ENCODE data around the gene RAB27B. TPM values are rescaled to one million over a fixed set of nuclear protein-coding genes. Genes with fewer than 3 reads are reported as not detected.

The RAB27B gene
- total and polyA plus RNA-seq, 2 donors (not counting 1 experiment from before 2014, with no cell fraction given), result 0.01 to 0.07 TPM

- no peak overlapping the region for H3K27ac Mint-ChIP-seq
- H3K4me3 Mint-ChIP-seq, result no peak overlapping the region
These were observed 88.2 kb downstream of the RAB27B start for GRCh38 chr18:54916507-54916906.

GRCh38 chr18:54918060-54918459 lies 89.8 kb downstream of the RAB27B start:
- ChIA-PET CTCF (no interaction called here), POLR2A (no interaction called here)
- DNase-seq (no peak), ATAC-seq (ENCODE audit: low read depth) (no peak)
- H3K4me2 ChIP-seq (replicated peaks; ENCODE audit: low read depth, low read length, poor library complexity, severe bottlenecking), result no peak overlapping the region
- TF ChIP-seq, protein P1, sequence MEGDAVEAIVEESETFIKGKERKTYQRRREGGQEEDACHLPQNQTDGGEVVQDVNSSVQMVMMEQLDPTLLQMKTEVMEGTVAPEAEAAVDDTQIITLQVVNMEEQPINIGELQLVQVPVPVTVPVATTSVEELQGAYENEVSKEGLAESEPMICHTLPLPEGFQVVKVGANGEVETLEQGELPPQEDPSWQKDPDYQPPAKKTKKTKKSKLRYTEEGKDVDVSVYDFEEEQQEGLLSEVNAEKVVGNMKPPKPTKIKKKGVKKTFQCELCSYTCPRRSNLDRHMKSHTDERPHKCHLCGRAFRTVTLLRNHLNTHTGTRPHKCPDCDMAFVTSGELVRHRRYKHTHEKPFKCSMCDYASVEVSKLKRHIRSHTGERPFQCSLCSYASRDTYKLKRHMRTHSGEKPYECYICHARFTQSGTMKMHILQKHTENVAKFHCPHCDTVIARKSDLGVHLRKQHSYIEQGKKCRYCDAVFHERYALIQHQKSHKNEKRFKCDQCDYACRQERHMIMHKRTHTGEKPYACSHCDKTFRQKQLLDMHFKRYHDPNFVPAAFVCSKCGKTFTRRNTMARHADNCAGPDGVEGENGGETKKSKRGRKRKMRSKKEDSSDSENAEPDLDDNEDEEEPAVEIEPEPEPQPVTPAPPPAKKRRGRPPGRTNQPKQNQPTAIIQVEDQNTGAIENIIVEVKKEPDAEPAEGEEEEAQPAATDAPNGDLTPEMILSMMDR (IDR thresholded peaks at IDR 0.05), result no peak
- no peak for TF ChIP-seq EZH2 (IDR thresholded peaks at IDR 0.05; ENCODE audit: borderline replicate concordance, insufficient read depth, low read depth, low read length, poor library complexity, severe bottlenecking)
- 94% methylated on average over 4 of the region's 4 CpGs for WGBS (ENCODE audit: insufficient coverage)
- H4K20me1 ChIP-seq (ENCODE audit: control insufficient read depth, insufficient read depth, low read length, poor library complexity, severe bottlenecking), result no peaks in the 10 kb centered on the region
- no peaks in the 10 kb centered on the region for H3K4me1 ChIP-seq (ENCODE audit: control insufficient read depth in 2 of 2, insufficient read depth in 2 of 2, low read length in 2 of 2)
- intact Hi-C loops (cut with micrococcal nuclease), result no loop called here
- no peaks in the 10 kb centered on the region for H3K36me3 ChIP-seq (replicated peaks in 1 of 2; ENCODE audit: control extremely low read depth in 1 of 2, control insufficient read depth in 1 of 2, extremely low read depth in 1 of 2, insufficient read depth in 2 of 2, low read length in 1 of 2)
- no peak overlapping the region for H3K4me3 Mint-ChIP-seq
- no peak overlapping the region for H3K9ac ChIP-seq (ENCODE audit: low read length)
- H3K27ac ChIP-seq (ENCODE audit: low read length in 2 of 2), result no peak overlapping the region
- no peaks in the 10 kb centered on the region for H3K4me1 Mint-ChIP-seq
- no peak overlapping the region for H2AFZ ChIP-seq (ENCODE audit: insufficient read depth, low read depth, low read length, poor library complexity, severe bottlenecking)
- no peak overlapping the region for H3K27ac Mint-ChIP-seq
- H3K9me3 ChIP-seq (ENCODE audit: control extremely low read depth in 1 of 3, control insufficient read depth in 2 of 3, insufficient read depth in 1 of 3, low read length in 2 of 3), result no peaks in the 10 kb centered on the region
- H3K27me3 ChIP-seq (replicated peaks in 1 of 4; ENCODE audit: control extremely low read depth in 1 of 4, control insufficient read depth in 3 of 4, insufficient read depth in 4 of 4, low read length in 3 of 4), result peaks cover 0 to 3% (median 0%) of the 10 kb centered on the region in 4 experiments
- peaks cover 14% of the 10 kb centered on the region for H3K27me3 Mint-ChIP-seq
- H3K4me3 ChIP-seq (ENCODE audit: control extremely low read depth in 1 of 5, extremely low read depth in 1 of 5, insufficient read depth in 1 of 5, low read depth in 2 of 5, low read length in 4 of 5), result no peak overlapping the region
- H3K79me2 ChIP-seq (ENCODE audit: control insufficient read depth, insufficient read depth, low read length), result no peaks in the 10 kb centered on the region
- no peaks in the 10 kb centered on the region for H3K9me3 Mint-ChIP-seq (ENCODE audit: insufficient read depth)

More at GRCh38 chr18:54916507-54916906, 88.2 kb downstream of the RAB27B start:
- Histone ChIP-seq H2AFZ (ENCODE audit: insufficient read depth, low read depth, low read length, poor library complexity, severe bottlenecking) (no peak overlapping the region), H3K4me2 (replicated peaks; ENCODE audit: low read depth, low read length, poor library complexity, severe bottlenecking) (no peak overlapping the region), H3K4me1 (ENCODE audit: control insufficient read depth in 2 of 2, insufficient read depth in 2 of 2, low read length in 2 of 2) (no peaks in the 10 kb centered on the region), H3K27ac (ENCODE audit: low read length in 2 of 2) (no peak overlapping the region), H3K4me3 (ENCODE audit: control extremely low read depth in 1 of 5, extremely low read depth in 1 of 5, insufficient read depth in 1 of 5, low read depth in 2 of 5, low read length in 4 of 5) (no peak overlapping the region), H4K20me1 (ENCODE audit: control insufficient read depth, insufficient read depth, low read length, poor library complexity, severe bottlenecking) (no peaks in the 10 kb centered on the region), H3K9me3 (ENCODE audit: control extremely low read depth in 1 of 3, control insufficient read depth in 2 of 3, insufficient read depth in 1 of 3, low read length in 2 of 3) (no peaks in the 10 kb centered on the region), H3K79me2 (ENCODE audit: control insufficient read depth, insufficient read depth, low read length) (no peaks in the 10 kb centered on the region), H3K9ac (ENCODE audit: low read length) (no peak overlapping the region), H3K27me3 (replicated peaks in 1 of 4; ENCODE audit: control extremely low read depth in 1 of 4, control insufficient read depth in 3 of 4, insufficient read depth in 4 of 4, low read length in 3 of 4) (peaks cover 0 to 3% (median 0%) of the 10 kb centered on the region in 4 experiments), H3K36me3 (replicated peaks in 1 of 2; ENCODE audit: control extremely low read depth in 1 of 2, control insufficient read depth in 1 of 2, extremely low read depth in 1 of 2, insufficient read depth in 2 of 2, low read length in 1 of 2) (no peaks in the 10 kb centered on the region)
- ATAC-seq (ENCODE audit: low read depth) (no peak), DNase-seq (no peak)
- Mint-ChIP-seq H3K9me3 (ENCODE audit: insufficient read depth) (no peaks in the 10 kb centered on the region), H3K27me3 (peaks cover 9% of the 10 kb centered on the region), H3K4me1 (no peaks in the 10 kb centered on the region)
- WGBS (ENCODE audit: insufficient coverage), result 100% methylated on average over 2 of the region's 3 CpGs
- intact Hi-C loops (cut with micrococcal nuclease), result no loop called here
- ChIA-PET CTCF (no interaction called here), POLR2A (no interaction called here)
- TF ChIP-seq, protein P1 (IDR thresholded peaks at IDR 0.05), result no peak
- TF ChIP-seq EZH2 (IDR thresholded peaks at IDR 0.05; ENCODE audit: borderline replicate concordance, insufficient read depth, low read depth, low read length, poor library complexity, severe bottlenecking), result no peak
